GM19099 (cell line): ENCODE measurements around the gene FTCDNL1.

Source experiments
- POLR2A ChIP-seq: IDR thresholded peaks from 3 replicates; pipeline ENCODE4 v1.6.1; 2011; ENCODE audit warnings: low read depth; ENCODE audit not compliant: insufficient read length; ENCODE audit errors: extremely low read depth

FTCDNL1 gene

DNA sequence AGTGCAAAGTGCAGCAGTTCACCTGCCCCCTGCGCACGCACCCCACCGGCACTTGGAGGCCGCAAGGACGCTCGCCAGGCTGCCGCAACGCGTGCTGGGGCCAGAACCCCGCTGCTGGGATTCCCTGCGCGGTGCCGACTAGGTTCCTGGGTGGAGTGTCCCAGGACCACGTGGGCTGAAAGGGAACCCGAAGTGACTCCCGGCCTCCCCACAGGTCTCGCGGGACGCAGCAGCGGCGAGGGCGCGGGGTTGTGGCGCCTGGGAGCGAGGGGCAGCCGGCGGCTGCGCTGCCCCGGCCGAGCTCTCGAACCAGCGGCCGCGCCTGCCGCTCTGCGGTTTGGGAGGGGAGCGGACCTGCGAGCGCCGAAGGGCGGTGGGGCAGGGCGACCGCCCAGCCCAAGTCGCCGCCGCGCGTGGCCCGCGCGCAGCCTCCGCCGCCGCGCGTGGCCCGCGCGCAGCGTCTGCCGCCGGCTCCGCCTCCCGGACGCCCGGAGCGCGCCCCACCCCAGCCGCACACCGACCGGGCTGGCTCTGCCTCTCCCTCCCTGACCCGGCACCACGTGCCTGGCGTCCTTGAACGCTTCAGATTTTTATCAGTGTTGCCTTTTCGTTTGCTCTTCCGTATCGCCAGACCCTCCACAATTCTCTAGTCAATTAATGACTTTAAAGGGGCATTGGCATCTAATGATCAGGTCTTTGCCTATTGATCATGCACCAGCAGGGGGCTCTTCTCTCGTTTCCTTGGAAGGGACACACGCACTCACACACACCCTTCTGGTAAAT lies at the start of gene FTCDNL1:
Gene FTCDNL1 (minus strand): TSS at position 475 of the 783 bp plus-strand sequence. CDS start 2,230 bp downstream, outside the sequence.
- peak; percentile 80 for TF ChIP-seq POLR2A

DNA sequence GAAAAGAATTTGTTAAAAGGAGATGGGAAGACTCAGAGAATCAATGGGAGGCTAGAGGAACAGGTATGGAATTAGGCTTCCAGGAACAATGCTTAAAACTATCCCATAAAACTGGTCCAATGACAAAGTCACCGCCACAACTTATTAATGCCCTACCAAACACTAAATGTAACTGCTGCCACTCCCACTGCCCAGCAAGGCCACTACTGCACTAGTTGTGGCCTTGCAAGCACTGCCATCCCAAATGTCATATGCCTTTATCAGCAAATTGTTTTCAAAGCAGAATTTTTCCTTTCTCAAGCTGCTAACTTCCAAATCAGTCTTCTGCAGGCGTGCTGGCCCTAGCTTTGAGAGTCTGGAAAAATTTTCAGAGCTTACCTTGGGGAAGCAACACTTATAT lies 45.6 kb upstream of the FTCDNL1 start:
- no peak for TF ChIP-seq POLR2A

DNA sequence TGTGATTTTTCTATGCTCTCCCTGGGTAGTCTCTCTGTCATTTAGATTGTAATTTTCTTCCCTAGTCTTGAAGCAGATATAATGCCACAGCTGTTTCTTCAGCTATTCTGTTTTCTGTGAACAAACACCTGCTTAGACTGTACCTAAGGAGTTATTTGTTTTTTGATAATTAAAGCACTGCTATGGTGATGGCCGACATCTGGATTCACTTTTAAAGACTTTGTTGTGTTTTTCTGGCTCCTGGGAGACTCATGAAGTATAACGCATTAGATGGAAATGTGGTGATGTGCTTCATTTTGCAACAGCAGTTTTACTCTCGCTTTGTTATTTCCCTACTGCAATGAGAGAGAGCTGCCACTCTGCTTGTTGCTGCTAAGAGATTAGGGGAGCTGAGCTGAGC lies 44.4 kb upstream of the FTCDNL1 start:
- no peak for TF ChIP-seq POLR2A

DNA sequence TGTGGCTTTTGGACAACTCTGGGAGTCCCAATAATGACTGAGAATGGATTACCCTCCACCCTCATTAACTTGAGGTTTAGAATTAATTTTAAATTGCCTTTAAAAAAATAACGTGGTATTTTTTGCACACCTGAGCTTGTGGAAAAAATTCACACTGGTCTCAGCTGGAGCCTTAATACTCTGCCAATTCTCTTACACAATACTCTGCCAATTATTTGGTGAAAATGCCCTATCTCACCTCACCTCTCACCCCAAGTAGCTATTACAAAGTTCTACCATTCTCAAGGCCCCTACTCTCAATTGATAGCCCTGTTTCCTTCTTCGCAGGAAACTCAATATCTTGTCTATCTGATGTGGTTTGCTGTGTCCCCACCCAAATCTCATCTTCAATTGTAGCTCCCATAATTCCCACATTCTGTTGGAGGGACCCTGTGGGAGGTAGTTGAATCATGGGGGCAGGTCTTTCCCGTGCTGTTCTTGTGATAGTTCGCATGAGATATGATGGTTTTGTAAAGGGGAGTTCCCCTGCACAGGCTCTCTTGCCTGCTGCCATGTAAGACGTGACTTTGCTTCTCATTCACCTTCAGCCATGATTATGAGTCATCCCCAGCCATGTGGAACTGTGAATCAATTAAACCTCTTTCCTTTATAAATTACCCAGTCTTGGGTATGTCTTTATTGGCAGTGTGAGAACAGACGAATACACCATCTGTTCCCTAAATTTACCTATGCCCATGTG lies 32.7 kb upstream of the FTCDNL1 start:
- no peak for TF ChIP-seq POLR2A

DNA sequence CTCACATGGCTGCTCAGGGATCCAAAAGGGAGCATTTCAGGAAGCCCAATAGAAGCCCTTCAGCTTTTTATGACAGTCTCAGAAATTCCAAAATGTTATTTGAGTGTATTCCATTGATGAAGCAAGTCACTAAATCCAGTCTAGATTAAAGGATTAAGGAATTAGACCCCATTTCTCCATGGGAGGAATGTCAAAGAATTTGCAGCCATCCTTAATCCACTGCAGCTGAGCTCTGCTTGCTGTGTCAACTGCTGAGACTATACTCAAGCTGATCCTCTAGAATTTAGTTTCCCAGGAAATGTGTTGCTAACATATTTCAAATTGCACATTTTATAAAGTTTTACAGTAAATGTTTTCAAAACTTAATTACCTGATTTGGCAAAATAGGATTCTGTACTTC lies 31.7 kb upstream of the FTCDNL1 start:
- no peak for TF ChIP-seq POLR2A

DNA sequence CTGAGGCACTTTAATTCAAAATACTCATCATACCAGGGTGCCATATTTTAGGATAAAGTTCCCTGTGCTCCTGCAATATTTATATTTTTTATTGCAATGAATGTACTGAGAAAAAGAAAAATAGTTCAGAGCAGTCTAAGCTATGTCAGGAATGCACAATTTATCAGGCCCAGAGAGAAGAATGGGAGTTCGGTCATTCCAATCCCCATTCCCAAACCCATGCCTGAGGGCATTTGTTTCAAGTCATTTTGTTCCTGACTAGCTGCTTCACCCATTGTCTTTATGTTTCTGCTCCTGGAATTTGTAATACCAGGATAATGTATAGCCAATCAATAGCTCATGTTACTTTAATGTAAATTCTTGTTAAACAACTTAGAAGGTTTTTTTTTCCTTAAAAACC lies 24.4 kb upstream of the FTCDNL1 start:
- no peak for TF ChIP-seq POLR2A

DNA sequence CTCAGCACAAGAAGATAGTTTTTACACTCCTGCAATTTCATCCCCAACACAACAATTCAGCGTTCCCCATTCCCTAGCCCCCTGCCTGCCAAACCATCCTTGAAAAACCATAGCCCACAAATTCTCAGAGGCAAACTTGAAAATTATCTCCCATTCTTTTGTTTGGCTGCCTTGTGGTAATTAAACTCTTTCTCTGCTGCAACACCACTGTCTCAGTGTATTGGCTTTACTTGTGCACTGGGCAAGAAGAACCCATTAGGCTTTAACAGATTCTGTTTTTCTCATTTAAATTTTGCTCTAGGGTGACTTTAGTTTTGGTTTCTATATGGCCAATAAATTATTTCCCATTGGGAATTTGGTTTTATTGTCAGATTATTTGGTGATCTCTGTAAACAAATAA lies 23.2 kb upstream of the FTCDNL1 start:
- TF ChIP-seq POLR2A, result no peak

DNA sequence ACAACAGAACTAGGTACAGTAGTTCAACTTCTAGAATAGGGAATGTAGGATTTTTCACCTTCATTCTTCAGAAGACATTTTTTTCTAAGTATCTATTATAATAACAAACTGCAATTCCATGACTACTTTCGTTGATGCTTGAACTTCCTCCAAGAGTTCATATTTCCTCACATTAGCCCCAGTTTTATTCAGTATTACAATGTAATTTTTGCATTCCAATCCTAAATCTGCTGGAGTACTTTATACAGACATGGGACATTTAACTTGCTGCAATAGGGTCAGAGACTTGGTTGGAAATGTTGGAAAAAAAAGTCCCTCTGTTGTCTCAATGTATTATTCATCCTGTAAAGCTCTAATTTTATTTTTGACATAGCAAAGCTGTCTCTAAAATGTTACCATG lies 19.6 kb upstream of the FTCDNL1 start:
- no peak for TF ChIP-seq POLR2A

DNA sequence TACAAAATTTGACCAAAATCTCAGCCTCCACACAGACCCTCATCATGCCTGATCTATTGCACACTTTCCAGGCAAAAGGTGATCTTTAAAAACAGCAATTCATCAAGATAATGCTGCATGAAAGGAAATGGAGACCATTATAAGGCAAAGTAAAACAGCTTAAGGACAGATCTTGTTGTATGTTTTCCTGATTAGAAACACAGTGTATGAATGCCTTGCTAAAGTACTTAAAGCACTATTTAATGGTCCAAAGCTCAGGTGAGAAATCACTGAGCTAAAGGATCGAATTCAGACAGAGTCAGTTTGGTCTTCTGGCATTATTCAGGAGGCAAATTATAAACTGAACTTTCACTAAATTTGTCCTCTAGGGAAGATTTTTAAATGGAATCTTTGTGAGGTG lies 18.7 kb upstream of the FTCDNL1 start:
- TF ChIP-seq POLR2A, result no peak

DNA sequence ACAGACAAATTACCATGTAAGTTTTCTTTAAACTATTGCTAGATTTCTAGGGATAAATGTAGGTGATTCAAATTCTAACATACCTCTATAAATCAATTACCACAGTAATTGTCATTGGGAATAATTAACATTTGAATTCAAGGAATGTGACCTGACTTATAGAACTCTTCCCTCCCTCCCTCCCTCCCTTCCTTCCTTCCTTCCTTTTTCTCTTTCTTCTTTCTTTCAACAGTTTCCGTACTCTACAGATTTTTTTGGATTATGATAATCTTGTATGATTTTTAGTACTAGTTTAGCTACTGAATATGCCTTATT lies 18.2 kb upstream of the FTCDNL1 start:
- no peak for TF ChIP-seq POLR2A

DNA sequence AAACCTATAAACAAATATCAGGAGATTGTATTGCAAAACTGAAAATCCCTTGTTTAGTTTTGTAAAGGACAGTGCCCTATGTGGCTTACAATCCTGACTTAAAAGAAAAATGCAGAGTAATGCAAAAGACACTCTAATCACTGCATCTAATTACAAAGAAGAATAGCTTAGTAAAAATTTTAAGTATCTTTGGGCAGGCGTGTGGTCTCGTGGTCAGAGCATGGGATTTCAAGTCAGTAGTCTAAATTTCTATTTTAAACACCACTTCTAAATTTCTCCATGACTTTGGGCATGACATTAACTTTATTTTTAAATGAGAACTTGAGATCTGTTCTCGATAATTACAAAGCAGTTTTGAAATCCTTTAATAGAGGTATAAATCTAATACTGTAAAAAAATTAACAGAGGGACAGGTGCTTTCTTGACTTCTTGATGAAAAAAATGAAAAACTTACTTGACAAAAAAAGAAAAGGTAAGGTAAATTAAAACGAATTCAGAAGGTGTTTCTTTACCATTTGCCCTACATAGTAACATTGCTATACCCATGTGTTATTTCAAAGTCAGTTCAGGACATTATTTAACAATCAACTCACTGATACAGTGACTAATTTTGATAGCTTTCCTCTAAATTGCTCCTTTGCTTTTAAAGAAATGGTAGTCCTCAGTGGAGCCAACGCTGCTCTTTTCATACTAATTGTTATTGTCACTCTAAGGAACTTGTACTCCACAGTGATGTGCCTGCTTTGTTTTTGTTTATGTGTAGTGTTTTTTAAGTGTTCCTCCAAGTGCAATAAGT lies 17.6 kb upstream of the FTCDNL1 start:
- TF ChIP-seq POLR2A, result no peak

DNA sequence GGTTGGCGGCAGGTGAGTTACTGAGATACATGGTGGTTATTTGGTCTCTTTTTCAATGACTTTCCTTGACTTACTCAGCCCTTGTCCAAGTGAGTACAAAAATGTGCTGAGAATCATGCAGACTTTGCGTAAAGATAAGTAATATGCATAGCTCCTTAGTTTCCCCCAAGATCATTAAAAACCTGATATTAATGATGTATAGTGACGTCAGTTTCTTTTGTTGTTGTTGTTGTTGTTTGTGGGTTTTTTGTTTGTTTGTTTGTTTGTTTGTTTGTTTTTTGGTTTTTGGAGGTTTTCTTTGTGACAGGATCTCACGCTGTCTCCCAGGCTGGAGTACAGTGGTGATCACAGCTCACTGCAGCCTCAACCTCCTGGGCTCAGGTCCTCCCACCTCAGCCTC lies 14.9 kb upstream of the FTCDNL1 start:
- TF ChIP-seq POLR2A, result no peak

DNA sequence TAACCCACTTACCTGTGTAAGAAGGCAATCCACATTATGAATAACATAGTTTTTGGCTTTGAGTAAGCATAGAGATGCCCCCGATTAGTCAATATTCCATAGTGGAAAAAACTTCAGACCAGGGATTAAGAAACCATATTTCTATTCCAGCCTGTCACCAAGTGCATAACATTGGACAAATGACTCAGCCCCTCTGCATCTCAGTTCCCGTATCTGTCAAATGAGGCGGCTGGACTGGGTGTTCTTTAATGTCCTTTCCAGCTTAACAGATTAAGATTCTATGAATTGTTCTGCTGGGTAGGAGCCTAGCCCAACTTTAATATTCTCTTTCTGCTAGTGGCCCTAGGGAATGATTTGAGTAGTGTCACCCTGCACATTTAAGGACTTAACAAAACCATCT lies 11.8 kb upstream of the FTCDNL1 start:
- no peak for TF ChIP-seq POLR2A

DNA sequence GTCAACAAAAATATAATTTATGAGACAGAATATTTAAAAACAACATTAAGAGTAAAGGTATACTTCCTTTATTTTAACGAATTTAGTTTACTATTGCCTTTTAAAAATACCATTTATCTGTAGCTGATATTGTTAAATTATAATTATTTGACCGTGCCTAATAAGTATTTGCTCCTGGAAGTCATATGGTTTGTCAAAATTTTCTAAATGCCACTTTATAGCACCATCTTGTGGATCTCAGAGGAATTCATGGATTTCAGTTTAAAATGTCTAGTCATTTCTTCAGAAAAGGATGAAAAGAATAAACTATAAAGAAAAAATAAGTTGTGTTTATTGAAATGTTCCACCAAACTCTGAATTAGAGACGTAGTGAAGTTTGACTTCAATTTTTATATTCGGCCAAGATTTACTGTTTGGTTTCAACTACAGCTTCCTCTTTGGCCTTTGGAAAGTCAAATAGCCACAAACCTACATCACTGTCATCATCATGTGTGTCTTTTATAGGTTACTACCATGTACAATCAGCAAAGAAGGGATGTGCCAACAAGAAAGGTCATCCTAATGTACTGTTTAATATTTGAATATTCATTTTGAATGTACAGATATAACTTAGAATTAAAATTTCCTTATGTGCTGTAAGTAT lies 10.3 kb upstream of the FTCDNL1 start:
- no peak for TF ChIP-seq POLR2A

DNA sequence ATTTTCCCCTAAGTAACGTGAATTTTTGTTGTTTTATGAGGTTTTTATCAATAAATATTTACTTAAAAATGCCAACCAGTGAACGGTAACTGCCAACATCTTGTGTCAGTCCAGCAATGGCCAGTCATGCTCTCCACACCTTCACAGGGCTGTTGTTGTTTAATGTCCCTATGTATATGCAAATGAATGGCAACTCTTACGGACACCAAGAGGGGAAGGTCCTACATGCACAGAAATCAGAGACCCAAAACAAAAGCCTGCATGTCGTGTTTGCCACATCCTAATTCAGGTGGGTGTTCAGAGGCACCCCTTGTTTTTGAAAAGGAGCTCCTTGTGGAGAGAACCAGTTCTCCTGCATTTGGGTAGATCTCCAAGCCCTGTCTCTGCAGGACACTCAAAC lies 4.8 kb upstream of the FTCDNL1 start:
- TF ChIP-seq POLR2A, result no peak

DNA sequence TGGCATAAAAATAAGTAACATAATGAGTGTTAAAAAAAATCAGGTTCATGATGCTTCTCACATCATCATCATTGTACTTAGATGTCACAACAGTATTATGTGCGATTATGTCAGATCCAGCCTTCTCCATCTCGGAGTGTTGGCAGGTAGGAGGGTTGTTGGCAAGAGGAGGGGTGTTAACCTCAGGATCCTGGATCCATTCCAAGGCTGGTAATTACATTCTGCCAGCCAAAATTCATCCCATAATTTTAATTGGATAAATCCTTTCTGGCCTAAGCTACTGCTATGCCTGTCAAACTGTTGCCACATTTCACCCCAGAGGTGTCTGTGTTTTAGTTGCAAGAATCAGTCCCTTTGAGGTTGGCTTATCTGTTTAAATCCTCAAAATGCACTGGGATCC lies 891 bp upstream of the FTCDNL1 start:
- no peak for TF ChIP-seq POLR2A

DNA sequence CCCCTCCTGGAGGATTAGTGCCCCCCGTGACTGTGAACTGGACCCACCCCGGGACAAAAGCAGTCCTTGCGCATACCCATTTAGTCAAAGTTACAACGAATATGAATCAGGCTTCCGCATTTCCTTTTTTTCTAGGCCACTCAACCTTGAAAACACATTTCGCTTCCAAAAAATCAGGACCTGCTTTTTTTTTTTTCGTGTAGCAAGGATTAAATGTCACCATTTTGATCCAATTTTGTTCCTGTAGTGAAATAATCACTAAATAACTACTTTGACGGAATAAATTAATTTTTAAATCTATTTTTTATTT lies 464 bp upstream of the FTCDNL1 start:
- no peak for TF ChIP-seq POLR2A
